ENCODE results near the gene RAB6A.

- TF ChIP-seq ZNF592 (IDR thresholded peaks at IDR 0.05): no peak
- TF ChIP-seq, protein P1, sequence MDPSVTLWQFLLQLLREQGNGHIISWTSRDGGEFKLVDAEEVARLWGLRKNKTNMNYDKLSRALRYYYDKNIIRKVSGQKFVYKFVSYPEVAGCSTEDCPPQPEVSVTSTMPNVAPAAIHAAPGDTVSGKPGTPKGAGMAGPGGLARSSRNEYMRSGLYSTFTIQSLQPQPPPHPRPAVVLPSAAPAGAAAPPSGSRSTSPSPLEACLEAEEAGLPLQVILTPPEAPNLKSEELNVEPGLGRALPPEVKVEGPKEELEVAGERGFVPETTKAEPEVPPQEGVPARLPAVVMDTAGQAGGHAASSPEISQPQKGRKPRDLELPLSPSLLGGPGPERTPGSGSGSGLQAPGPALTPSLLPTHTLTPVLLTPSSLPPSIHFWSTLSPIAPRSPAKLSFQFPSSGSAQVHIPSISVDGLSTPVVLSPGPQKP (IDR thresholded peaks at IDR 0.05; ENCODE audit: low read depth, low read length): no peak
Observed at GRCh38 chr11:73655686-73656085, 105.2 kb downstream of the RAB6A start.

Data from GM12878 (cell line).